Measurements from ENCODE around the gene RNPEPL1. TPM values are rescaled to one million over a fixed set of nuclear protein-coding genes. Genes with fewer than 3 reads are reported as not detected.

Gene RNPEPL1
- total and polyA plus RNA-seq, 2 experiments from 2014 or later = 46.3 to 57.2 TPM

DNA sequence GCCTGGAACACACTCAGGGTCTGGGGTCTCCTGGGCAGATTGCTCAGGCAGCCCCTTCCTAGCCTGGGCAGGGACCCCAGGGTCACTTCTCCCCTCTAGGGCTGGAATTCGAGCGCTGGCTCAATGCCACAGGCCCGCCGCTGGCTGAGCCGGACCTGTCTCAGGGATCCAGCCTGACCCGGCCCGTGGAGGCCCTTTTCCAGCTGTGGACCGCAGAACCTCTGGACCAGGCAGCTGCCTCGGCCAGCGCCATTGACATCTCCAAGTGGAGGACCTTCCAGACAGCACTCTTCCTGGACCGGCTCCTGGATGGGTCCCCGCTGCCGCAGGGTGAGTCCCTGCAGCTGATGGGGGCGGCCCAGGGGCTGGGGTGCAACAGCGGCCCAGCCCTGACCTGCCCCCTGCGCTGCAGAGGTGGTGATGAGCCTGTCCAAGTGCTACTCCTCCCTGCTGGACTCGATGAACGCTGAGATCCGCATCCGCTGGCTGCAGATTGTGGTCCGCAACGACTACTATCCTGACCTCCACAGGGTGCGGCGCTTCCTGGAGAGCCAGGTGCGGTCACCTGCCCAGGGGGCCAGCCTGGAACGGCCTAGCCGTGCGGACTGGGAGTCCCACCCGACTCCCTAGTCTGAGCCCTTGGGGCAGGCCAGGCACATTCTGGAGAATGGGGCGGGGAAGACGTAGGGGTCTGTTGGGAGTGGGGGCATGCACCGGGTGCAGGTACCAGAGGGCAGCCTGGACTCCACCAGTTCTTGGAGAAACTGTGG, 8.3 kb downstream of the RNPEPL1 start:
- Histone ChIP-seq H3K9me3 (ENCODE audit: low read depth) (no peaks in the 10 kb centered on the region), H3K4me2 (no peak overlapping the region), H4K20me1 (ENCODE audit: insufficient read depth, poor library complexity, severe bottlenecking) (peaks cover 3% of the 10 kb centered on the region), H3K27me3 (no peaks in the 10 kb centered on the region), H3K4me3 (no peak overlapping the region), H3K9me2 (replicated peaks; ENCODE audit: insufficient read depth) (no peaks in the 10 kb centered on the region), H3K27ac (no peak overlapping the region), H3K36me3 (replicated peaks; ENCODE audit: insufficient read depth, low read depth) (no peaks in the 10 kb centered on the region), H2AFZ (no peak overlapping the region), H3K79me2 (peaks cover 18% of the 10 kb centered on the region), H3K4me1 (ENCODE audit: insufficient read depth) (peaks cover 22% of the 10 kb centered on the region)
- TF ChIP-seq EZH2phosphoT487 (IDR thresholded peaks at IDR 0.05; ENCODE audit: low read depth, severe bottlenecking, unreplicated experiment) (no peak), EZH2 (IDR thresholded peaks at IDR 0.05; ENCODE audit: borderline replicate concordance) (no peak)
- TF ChIP-seq, protein P1, sequence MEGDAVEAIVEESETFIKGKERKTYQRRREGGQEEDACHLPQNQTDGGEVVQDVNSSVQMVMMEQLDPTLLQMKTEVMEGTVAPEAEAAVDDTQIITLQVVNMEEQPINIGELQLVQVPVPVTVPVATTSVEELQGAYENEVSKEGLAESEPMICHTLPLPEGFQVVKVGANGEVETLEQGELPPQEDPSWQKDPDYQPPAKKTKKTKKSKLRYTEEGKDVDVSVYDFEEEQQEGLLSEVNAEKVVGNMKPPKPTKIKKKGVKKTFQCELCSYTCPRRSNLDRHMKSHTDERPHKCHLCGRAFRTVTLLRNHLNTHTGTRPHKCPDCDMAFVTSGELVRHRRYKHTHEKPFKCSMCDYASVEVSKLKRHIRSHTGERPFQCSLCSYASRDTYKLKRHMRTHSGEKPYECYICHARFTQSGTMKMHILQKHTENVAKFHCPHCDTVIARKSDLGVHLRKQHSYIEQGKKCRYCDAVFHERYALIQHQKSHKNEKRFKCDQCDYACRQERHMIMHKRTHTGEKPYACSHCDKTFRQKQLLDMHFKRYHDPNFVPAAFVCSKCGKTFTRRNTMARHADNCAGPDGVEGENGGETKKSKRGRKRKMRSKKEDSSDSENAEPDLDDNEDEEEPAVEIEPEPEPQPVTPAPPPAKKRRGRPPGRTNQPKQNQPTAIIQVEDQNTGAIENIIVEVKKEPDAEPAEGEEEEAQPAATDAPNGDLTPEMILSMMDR (IDR thresholded peaks at IDR 0.05; ENCODE audit: poor library complexity) = no peak
- WGBS (ENCODE audit: low lambda C conversion rate, missing lambda C conversion rate) = 96% methylated on average over 32 of the region's 32 CpGs
- no peak for DNase-seq (ENCODE audit: low spot score)

DNA sequence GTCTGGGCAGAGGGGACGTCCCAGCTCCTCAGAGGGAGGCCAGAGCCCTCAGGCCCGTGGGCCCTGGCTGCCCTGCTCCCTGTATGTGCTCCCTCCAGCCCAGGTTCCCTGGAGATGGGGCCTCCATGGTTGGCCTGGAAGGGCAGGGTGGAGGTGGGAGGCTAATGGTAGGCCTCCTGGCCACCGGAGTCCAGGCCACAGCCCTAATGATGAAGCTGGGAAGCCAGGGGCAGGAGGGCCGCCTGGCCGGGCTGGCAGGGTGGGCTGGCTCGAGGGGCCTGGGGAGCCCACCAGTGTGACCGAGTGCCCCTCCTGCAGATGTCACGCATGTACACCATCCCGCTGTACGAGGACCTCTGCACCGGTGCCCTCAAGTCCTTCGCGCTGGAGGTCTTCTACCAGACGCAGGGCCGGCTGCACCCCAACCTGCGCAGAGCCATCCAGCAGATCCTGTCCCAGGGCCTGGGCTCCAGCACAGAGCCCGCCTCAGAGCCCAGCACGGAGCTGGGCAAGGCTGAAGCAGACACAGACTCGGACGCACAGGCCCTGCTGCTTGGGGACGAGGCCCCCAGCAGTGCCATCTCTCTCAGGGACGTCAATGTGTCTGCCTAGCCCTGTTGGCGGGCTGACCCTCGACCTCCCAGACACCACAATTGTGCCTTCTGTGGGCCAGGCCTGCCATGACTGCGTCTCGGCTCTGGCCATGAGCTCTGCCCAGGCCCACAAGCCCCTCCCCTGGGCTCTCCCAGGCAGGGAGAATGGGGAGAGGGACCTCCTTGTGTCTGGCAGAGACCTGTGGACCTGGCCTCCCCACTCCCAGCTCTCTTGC, 9.2 kb downstream of the RNPEPL1 start:
- Histone ChIP-seq H2AFZ (no peak overlapping the region), H3K9me2 (replicated peaks; ENCODE audit: insufficient read depth) (no peaks in the 10 kb centered on the region), H3K36me3 (replicated peaks; ENCODE audit: insufficient read depth, low read depth) (no peaks in the 10 kb centered on the region), H3K27me3 (no peaks in the 10 kb centered on the region), H3K9me3 (ENCODE audit: low read depth) (no peaks in the 10 kb centered on the region), H4K20me1 (ENCODE audit: insufficient read depth, poor library complexity, severe bottlenecking) (no peaks in the 10 kb centered on the region), H3K4me3 (no peak overlapping the region), H3K4me2 (no peak overlapping the region), H3K4me1 (ENCODE audit: insufficient read depth) (peaks cover 22% of the 10 kb centered on the region), H3K27ac (no peak overlapping the region), H3K79me2 (peaks cover 27% of the 10 kb centered on the region)
- TF ChIP-seq EZH2 (IDR thresholded peaks at IDR 0.05; ENCODE audit: borderline replicate concordance) (no peak), EZH2phosphoT487 (IDR thresholded peaks at IDR 0.05; ENCODE audit: low read depth, severe bottlenecking, unreplicated experiment) (no peak)
- TF ChIP-seq, protein P1 (IDR thresholded peaks at IDR 0.05; ENCODE audit: poor library complexity) = no peak
- no peak for DNase-seq (ENCODE audit: low spot score)
- WGBS (ENCODE audit: low lambda C conversion rate, missing lambda C conversion rate) = 94% methylated on average over 26 of the region's 26 CpGs

DNA sequence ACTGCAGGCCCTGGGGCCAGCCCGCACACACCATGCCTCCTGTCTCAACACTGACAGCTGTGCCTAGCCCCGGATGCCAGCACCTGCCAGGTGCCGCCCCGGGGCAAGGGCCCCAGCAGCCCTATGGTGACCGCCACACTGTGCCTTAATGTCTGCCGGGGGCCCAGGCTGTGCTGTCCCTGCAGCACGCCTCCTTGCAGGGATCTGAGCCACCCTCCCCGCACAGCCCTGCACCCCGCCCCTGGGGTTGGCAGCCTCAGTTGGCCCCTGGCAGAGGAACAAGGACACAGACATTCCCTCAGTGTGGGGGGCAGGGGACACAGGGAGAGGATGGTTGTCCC, 9.8 kb downstream of the RNPEPL1 start:
- H3K4me3 ChIP-seq = no peak overlapping the region
- H3K9me2 ChIP-seq (replicated peaks; ENCODE audit: insufficient read depth) = no peaks in the 10 kb centered on the region
- H3K4me2 ChIP-seq = no peak overlapping the region
- no peaks in the 10 kb centered on the region for H3K27me3 ChIP-seq
- no peaks in the 10 kb centered on the region for H3K36me3 ChIP-seq (replicated peaks; ENCODE audit: insufficient read depth, low read depth)
- TF ChIP-seq, protein P1 (IDR thresholded peaks at IDR 0.05; ENCODE audit: poor library complexity) = no peak
- TF ChIP-seq EZH2 (IDR thresholded peaks at IDR 0.05; ENCODE audit: borderline replicate concordance) = no peak
- TF ChIP-seq EZH2phosphoT487 (IDR thresholded peaks at IDR 0.05; ENCODE audit: low read depth, severe bottlenecking, unreplicated experiment) = no peak
- H3K9me3 ChIP-seq (ENCODE audit: low read depth) = no peaks in the 10 kb centered on the region
- DNase-seq (ENCODE audit: low spot score) = no peak
- no peak overlapping the region for H2AFZ ChIP-seq
- H3K4me1 ChIP-seq (ENCODE audit: insufficient read depth) = peaks cover 22% of the 10 kb centered on the region
- H4K20me1 ChIP-seq (ENCODE audit: insufficient read depth, poor library complexity, severe bottlenecking) = no peaks in the 10 kb centered on the region
- H3K27ac ChIP-seq = no peak overlapping the region
- WGBS (ENCODE audit: low lambda C conversion rate, missing lambda C conversion rate) = 97% methylated on average over 8 of the region's 9 CpGs
- peaks cover 33% of the 10 kb centered on the region for H3K79me2 ChIP-seq

Measured in hepatocyte (in vitro differentiated cells).